Uterus (tissue), 4 donors: ENCODE measurements around the gene EEFSEC. TPM values are rescaled to one million over a fixed set of nuclear protein-coding genes. Genes with fewer than 3 reads are reported as not detected.

Experiments used
- DNase-seq, 2 donors: peaks; one replicate each; pipeline ENCODE4 v3.0.0-alpha.2; 2019 to 2020
- H3K27ac ChIP-seq, 2 donors: fragments of 200-600 bp; sonication (generic); 1 replicate in 1 of 2; 2 replicates in 1 of 2; pipeline ENCODE4 v1.5.1; 2016 to 2018
- H3K27me3 ChIP-seq, 2 donors: fragments of 200-600 bp; sonication (generic); one replicate each; pipeline ENCODE4 v1.5.1; 2018 to 2019; ENCODE audit warnings: control low read depth in 1 of 2
- H3K36me3 ChIP-seq, 2 donors: fragments of 200-600 bp; sonication (generic); one replicate each; pipeline ENCODE4 v1.5.1; 2019; ENCODE audit warnings: control low read depth in 1 of 2
- H3K4me1 ChIP-seq, 2 donors: fragments of 200-600 bp; sonication (generic); one replicate each; pipeline ENCODE4 v1.5.1; 2018 to 2019; ENCODE audit warnings: control low read depth in 1 of 2
- H3K4me3 ChIP-seq, 2 donors: fragments of 200-600 bp; sonication (generic); 1 replicate in 1 of 2; 2 replicates in 1 of 2; pipeline ENCODE4 v1.5.1; 2018 to 2019; ENCODE audit warnings: mild to moderate bottlenecking in 1 of 2
- H3K9me3 ChIP-seq, 2 donors: fragments of 200-600 bp; sonication (generic); one replicate each; pipeline ENCODE4 v1.5.1; 2019; ENCODE audit warnings: control low read depth in 1 of 2
- POLR2A ChIP-seq, 2 donors: fragments of 450-650 bp; IDR thresholded peaks; one replicate each; pipeline ENCODE4 v1.6.1; 2016; ENCODE audit warnings: antibody characterized with exemption in 2 of 2, mild to moderate bottlenecking in 1 of 2, moderate library complexity in 1 of 2
- intact Hi-C: fragments of 100-400 bp; cut with DNase I; formaldehyde crosslinking; loops from one replicate; pipeline ENCODE4 v1.15.1; 2023; ENCODE audit warnings: low total_unique reads
- total RNA-seq, 4 donors: library from RNA; depleted of rRNA in 3 of 4; stranded (reverse); fragments of >200 nt in 3 of 4; gene quantifications; one replicate each; pipeline versions ENCODE4 v1.1.0 to v1.2.4, GENCODE V29; 2014 to 2023
- TF ChIP-seq, protein P1 (sequence below), 4 experiments: fragments of 200-600 bp in 2 of 4; fragments of 450-650 bp in 2 of 4; sonication (generic) in 2 of 4; IDR thresholded peaks; one replicate each; pipeline ENCODE4 v1.5.1; 2016 to 2019; ENCODE audit warnings: antibody characterized with exemption in 4 of 4, mild to moderate bottlenecking in 2 of 4, moderate library complexity in 1 of 4
- donor health status: DM: yes; HTN: yes; CAD: no.

EEFSEC gene
- total RNA-seq, 4 donors from 2014 or later = 2.9 to 20.0 (median 12.5) TPM

DNA sequence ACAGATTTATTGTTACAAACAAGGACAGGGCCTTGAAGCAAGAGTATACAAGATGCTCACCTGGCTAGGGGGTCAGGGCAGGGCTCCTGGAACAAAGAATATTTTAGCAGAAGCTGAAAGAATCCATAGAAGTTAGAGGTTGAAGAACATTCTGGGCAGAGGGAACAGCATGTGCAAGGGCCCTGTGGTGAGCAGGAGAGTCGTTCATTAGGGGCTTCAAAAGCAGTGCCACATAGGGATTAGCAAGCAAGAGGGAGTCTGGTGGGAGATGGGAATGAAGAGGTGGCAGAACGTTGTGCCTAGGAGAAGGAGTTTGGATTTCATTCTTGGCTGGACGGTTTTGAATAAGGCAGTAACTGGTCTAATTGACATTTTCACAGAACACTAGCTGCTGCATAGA, 290.5 kb downstream of the EEFSEC start:
- Histone ChIP-seq H3K4me1 (no peaks in the 10 kb centered on the region), H3K27me3 (no peaks in the 10 kb centered on the region), H3K36me3 (no peaks in the 10 kb centered on the region), H3K4me3 (no peak overlapping the region), H3K27ac (no peak overlapping the region), H3K9me3 (no peaks in the 10 kb centered on the region)
- TF ChIP-seq, protein P1, sequence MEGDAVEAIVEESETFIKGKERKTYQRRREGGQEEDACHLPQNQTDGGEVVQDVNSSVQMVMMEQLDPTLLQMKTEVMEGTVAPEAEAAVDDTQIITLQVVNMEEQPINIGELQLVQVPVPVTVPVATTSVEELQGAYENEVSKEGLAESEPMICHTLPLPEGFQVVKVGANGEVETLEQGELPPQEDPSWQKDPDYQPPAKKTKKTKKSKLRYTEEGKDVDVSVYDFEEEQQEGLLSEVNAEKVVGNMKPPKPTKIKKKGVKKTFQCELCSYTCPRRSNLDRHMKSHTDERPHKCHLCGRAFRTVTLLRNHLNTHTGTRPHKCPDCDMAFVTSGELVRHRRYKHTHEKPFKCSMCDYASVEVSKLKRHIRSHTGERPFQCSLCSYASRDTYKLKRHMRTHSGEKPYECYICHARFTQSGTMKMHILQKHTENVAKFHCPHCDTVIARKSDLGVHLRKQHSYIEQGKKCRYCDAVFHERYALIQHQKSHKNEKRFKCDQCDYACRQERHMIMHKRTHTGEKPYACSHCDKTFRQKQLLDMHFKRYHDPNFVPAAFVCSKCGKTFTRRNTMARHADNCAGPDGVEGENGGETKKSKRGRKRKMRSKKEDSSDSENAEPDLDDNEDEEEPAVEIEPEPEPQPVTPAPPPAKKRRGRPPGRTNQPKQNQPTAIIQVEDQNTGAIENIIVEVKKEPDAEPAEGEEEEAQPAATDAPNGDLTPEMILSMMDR (IDR thresholded peaks at IDR 0.05) = no peak
- TF ChIP-seq POLR2A (IDR thresholded peaks at IDR 0.05) = no peak
- intact Hi-C loops = no loop called here
- no peak for DNase-seq

DNA sequence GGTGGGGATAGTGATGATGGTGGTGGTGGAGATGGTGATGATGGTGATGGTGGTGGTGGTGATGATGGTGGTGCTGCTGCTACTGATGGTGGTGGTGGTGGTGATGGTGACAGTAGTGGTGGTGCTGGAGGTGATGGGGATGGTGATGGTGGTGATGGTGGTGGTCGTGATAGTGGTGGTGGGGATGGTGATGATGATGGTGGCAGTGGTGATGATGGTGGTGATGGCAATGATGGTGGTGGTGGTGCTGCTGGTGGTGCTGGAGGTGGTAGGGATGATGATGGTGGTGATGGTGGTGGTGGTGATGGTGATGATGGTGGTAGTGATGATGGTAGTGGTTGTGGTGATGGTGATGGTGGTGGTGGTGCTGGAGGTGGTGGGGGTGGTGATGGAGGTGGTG, 292.1 kb downstream of the EEFSEC start:
- Histone ChIP-seq H3K9me3 (no peaks in the 10 kb centered on the region), H3K27me3 (no peaks in the 10 kb centered on the region), H3K4me3 (no peak overlapping the region), H3K4me1 (no peaks in the 10 kb centered on the region), H3K27ac (no peak overlapping the region), H3K36me3 (no peaks in the 10 kb centered on the region)
- no peak for DNase-seq
- TF ChIP-seq, protein P1 (IDR thresholded peaks at IDR 0.05) = no peak
- TF ChIP-seq POLR2A (IDR thresholded peaks at IDR 0.05) = no peak
- intact Hi-C loops = no loop called here

DNA sequence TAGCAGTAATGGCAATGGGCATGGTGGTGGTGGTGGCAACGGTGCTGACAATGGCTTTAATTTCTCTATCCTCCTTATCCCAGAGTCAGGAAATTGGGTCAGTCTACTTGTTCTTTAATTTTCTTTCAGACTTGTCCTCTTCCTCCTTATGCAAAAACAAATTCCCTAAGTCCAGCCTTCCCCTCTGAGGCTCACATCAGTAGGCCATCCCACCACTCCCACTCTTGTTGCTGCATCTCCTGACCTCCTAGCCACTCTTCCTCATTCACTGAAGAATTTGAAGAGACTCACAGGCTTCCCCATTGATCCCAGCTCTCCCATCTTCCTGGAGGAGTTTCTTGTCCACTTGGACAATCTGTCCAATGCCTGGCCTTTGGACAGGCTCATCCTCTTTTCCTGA, 293.5 kb downstream of the EEFSEC start:
- Histone ChIP-seq H3K9me3 (no peaks in the 10 kb centered on the region), H3K27me3 (no peaks in the 10 kb centered on the region), H3K4me1 (no peaks in the 10 kb centered on the region), H3K27ac (no peak overlapping the region), H3K4me3 (no peak overlapping the region), H3K36me3 (no peaks in the 10 kb centered on the region)
- DNase-seq = no peak
- intact Hi-C loops = no loop called here
- TF ChIP-seq POLR2A (IDR thresholded peaks at IDR 0.05) = no peak
- TF ChIP-seq, protein P1 (IDR thresholded peaks at IDR 0.05) = no peak

DNA sequence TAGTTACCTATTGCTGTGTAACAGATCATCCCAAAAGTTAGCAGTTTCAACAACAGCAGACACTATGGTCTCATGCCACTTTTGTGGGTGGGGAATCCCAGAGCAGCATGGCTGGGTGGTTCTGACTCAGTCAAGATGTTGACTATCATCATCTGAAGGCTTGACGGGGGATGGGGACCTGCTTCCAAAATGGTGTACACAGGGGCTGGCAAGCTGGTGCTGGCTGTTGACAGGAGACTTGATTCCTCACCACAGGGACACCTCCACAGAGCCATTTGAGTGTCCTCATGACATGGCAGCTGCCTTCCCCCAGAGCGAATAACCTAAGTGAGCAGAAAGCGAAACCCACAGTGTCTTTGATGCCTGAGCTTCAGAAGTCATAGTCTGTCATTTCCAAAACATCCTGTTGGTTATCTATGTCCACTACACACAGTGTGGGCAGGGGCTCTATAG, 294.3 kb downstream of the EEFSEC start:
- intact Hi-C loops = no loop called here
- Histone ChIP-seq H3K36me3 (no peaks in the 10 kb centered on the region), H3K4me3 (no peak overlapping the region), H3K27me3 (no peaks in the 10 kb centered on the region), H3K9me3 (no peaks in the 10 kb centered on the region), H3K4me1 (no peaks in the 10 kb centered on the region), H3K27ac (no peak overlapping the region)
- TF ChIP-seq, protein P1 (IDR thresholded peaks at IDR 0.05) = no peak
- TF ChIP-seq POLR2A (IDR thresholded peaks at IDR 0.05) = no peak
- no peak for DNase-seq

DNA sequence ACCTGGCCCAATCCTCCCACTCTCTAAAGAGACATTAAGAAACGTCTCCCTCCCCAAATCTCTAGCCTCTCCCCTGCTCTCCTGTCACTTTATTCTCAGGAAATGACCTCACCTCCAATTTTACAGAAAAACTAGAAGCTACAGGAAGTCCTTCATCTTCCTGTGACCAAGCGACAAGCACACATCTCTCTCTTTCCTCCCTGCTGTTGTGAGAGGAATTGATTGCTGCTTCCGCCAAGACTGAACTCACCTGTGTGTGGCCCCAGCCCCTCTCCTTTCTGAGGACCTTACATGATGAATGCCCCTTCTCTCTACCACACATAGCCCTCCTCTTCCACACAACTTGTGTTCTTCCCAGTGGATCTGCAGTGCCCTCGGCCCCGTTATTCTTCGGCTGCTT, 295.2 kb downstream of the EEFSEC start:
- intact Hi-C loops = no loop called here
- H3K9me3 ChIP-seq = no peaks in the 10 kb centered on the region
- H3K4me1 ChIP-seq = no peaks in the 10 kb centered on the region
- H3K27ac ChIP-seq = no peak overlapping the region
- H3K27me3 ChIP-seq = no peaks in the 10 kb centered on the region
- no peak overlapping the region for H3K4me3 ChIP-seq
- H3K36me3 ChIP-seq = no peaks in the 10 kb centered on the region
- DNase-seq = no peak
- TF ChIP-seq, protein P1 (IDR thresholded peaks at IDR 0.05) = no peak
- no peak for TF ChIP-seq POLR2A (IDR thresholded peaks at IDR 0.05)
